Stimulated activated CD8-positive, alpha-beta memory T cell treated with anti-CD3 and anti-CD28 coated beads, Interleukin-12 subunit alpha, Interleukin-12 subunit beta, amount 100 ng/mL, for 4 hours (primary cell): ENCODE data around the gene BIRC7.
"Not testable (repeated sequence)": the region's sequence is repeated elsewhere in the genome, so short reads cannot be mapped to it uniquely, and the experiment has no call there.

ENCODE experiments used
- DNase-seq: peaks from one replicate; pipeline ENCODE4 v3.0.0-alpha.2; 2020; ENCODE audit warnings: low read depth

BIRC7 gene

DNA sequence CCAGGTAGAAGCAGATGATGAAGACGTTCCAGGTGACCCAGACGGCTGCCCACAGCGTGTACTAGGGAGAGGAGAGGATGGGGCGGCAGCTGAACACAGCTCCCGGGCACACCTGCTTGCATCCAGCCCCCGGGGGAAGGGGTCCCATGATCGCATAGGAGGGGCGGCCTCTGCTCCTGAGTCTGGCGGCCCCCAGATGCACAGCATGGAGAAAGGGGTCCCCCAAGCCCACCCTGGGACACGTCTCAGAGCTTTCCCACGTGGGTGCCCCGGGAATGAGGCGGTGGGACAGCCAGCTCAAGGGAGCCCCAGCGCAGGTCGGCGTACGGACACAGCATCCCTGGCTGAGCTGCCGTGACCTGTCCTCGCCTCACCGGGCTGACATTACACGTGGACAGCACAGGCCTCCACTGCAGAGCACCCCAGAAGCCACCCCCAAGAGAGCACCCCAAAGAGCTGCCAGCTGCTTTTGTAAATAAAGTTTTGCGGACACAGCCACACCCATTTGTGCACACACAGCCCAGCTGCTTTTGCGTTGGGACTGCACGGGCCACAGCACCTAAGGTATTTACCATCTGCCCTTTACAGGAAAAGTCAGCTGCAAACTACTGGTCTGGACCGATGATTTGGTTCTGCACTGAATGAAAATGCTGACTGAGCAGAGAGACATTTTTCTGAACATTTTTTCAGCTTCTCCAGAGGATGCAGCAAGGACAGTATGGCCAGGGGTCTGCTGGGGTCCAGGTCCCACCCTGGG lies 13.3 kb downstream of the BIRC7 start:
- no peak for DNase-seq

DNA sequence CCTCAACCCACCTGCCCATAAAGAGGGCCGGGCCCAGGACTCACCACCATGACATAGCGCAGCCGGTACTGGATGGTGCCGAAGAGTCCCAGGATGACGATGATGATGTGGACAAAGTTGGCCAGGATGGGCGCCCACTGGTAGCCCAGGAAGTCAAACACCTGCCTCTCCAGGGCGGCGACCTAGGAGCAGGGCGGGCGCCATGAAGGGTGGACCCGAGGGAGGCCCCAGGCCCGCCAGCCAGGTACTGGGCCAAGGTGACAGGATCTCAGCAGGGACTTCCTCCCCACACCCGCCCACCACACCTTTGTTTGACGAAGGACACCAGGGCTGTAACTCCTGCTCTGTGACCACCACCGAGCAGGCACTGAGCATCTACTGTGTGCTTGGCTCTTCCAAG lies 14.2 kb downstream of the BIRC7 start:
- no peak for DNase-seq

DNA sequence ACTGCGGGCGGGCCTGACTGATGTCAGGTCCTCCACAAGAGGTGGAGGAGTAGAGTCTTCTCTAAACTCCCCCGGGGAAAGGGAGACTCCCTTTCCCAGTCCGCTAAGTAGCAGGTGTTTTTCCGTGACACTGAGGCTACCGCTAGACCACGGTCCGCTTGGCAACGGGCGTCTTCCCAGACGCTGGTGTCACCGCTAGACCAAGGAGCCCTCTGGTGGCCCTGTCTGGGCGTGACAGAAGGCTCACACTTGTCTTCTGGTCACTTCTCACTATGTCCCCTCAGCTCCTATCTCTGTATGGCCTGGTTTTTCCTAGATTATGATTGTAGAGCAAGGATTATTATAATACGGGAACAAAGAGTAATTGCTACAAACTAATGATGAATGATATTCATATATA lies 15.6 kb downstream of the BIRC7 start:
- DNase-seq = not testable (repeated sequence)

DNA sequence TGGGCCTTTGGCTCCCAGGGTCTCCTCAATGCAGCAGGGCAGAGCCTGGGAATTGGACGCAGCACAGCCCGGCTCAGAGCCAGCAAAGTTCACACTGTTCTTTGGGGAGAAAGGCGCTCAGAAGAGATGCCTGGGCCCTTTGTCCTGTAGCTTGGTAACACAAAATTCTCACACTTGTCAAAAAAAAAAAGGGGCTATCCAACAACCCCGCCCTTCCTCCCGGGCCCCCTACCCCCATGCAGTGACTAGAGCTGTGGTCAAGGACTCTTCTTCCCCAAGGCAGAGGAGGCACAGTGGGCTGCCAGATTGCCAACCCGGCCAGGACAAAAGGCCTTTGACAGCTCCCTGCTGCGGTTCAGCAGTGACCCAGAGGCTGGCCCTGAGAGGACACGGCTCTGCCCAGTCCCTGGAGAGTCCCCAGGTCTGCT lies 16.6 kb downstream of the BIRC7 start:
- no peak for DNase-seq

DNA sequence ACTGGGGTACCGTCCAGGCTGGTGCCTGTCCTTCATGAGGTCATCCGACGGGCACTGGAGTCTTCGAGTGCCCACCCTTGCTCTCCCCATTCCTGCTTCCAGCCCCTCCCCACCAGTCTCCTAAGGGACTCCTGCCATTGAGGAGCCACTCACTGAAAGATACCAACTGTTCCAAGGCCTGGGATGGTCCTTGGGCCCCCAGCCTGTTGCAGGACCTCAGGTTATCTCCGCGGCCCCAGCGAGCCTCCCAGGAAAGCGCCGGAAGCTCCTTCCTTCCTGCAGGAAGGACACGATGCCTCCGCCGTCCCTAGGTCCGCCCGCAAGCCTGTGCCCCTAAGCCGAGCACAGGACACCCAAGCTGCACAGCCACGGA lies 17.3 kb downstream of the BIRC7 start:
- no peak for DNase-seq

DNA sequence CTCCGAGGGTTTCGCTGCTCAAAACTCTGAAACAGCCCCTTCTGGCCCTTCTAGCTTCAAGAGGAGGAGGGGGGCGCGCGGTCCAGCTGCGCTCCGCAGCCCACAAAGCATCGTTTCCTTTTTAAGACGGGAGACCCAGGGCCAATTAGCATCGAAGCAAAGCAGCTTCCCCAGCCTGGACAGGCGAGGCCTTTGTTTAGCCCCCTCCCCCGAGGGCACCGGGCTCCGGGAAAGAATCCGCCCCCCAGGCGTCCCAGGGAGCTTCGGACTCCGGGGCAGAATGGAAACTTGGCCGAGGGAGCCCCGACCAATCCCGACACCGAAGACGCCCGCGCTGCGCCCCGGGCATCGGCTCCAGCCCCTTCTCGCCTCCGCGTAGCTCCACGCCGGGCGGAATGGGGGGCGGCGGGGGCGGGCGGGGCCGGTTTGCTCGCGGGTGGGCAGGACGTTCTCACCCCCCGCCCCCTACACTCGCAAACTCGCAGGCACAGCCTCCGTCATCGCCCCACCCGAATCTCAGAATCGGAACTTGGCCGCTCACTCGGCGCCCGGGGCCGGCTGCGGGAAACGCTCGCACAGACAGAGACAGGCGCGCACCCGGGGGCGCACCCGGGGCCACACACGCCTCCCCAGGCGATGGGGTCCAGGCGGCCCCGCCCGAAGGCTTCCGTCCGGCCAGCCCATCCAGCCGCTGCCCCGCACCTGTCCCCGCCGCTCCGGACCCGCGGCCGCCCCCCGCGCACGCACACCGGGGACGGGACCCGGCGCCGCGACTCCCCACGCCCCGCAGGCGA lies 17.9 kb downstream of the BIRC7 start:
- no peak for DNase-seq

DNA sequence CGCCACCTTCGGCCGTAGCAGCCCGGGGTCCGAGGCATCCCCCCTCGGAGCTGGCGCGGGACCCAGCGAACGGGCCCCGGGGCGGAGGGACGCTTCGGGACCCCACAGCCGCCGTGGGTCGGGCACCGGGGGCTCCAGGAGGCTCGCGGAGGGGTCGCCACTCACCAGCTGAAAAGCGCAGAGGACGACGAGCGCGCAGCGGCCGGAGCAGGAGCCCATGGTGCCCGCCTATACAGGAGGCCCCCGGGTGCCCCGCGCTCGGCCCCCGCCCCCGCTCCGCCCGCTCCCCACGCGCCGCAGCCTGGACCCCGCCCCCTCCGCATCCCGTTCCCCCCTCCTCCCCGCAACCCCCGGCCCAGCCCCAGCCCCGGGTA lies 18.5 kb downstream of the BIRC7 start, which contains the start of gene NKAIN4:
TSS of gene NKAIN4 (minus strand) at position 232 of the 374 bp plus-strand sequence. CDS start at position 219, 13 bp downstream.
- DNase-seq = no peak

DNA sequence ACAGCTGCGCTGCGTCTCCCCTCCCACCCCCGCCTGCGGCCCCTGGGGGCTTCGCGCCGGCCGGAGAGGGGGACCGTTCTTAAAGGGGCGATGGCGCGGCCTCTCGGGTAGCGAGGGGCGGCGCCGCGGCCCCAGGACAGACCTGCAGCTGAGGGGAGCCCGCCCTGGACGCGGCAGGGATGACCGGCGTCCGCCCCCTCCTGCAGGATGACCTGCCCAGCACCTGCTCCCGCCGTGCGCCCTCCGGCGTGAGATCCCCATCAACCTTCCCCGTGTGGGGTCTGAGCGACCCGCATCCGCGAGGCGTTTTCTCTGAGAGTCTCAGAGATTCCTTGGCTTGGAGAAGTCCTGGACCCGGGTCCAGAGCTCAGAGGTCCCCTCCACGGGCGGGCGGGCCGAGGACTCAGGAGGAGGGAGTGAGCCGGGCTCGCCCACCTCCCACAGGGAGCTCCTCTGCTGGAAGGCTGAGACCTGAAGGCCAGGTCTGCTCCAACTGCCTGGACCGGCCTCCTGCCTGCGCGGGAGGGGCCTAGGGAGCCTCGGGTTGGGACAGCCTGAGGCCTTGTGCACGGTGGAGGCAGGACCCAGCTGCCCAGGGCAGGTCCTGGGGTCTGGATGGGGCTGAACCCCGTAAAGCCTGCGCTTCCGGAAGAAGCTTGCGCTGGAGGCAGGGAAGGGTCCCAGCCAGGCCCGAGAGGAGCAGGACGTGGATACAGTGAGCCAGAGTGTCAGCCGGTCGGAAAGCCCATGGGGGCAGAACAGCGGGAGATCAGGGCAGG lies 19.1 kb downstream of the BIRC7 start:
- DNase-seq = no peak

DNA sequence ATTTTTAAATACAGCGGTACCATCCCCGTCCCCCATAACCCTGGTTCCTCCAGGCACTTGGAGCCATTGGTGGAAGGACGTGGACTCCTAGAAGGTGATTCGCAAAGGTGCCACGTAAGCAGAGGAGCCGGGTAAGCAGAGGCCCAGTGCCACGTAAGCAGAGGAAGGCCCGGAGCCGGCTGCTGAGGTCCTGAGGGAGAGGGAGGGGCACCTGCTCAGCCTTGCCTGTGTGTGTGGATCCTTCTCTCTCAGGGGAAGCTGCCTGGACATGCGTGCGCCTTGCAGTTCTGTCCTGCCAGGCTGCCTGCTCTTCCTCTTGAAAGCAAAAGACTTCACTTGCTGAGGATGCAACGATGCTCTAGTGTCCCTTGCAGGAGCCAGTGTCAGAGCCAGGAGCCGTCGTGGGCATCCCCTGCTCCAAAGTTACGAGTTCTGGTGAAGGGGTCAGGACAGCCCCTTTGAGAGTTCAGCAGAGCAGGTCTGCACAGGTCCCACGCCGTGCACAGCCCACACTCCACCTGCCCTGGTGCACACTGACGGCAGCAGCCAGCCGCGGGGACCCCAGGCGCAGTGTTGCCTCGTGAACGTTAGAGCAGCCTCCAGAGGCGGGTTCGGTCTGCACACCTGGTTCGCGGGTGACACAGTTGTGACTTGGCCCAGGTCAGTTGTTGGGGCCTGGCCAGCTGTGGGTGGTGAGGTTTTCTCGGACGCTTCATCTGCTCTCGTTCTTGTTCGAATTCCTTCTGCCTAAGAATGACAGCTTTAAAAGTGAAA lies 20.4 kb downstream of the BIRC7 start:
- DNase-seq = no peak

DNA sequence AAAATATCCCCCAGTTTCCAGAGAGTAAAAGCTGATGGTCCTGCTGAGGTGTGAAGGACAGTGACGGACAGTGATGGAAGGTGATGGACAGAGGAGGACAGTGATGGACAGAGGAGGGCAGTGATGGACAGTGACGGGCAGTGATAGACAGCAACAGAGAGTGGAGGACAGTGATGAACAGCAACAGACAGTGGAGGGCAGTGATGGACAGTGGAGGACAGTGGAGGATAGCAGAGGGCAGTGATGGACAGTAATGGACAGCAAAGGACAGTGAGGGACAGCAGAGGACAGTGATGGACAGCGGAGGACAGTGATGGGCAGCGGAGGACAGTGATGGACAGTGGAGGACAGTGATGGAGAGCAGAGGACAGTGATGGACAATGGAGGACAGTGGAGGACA lies 21.2 kb downstream of the BIRC7 start:
- DNase-seq = no peak

DNA sequence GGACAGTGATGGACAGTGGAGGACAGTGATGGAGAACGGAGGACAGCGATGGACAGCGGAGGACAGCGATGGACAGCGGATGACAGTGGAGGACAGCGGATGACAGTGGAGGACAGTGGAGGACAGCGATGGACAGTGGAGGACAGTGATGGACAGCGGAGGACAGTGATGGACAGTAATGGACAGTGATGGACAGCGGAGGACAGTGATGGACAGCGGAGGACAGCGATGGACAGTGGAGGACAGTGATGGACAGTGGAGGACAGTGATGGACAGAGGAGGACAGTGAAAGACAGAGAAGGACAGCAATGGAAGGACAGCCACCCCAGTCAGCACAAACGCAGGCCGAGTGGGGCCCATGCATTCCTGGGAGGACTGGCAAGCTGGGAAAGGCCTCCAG lies 21.9 kb downstream of the BIRC7 start:
- no peak for DNase-seq

DNA sequence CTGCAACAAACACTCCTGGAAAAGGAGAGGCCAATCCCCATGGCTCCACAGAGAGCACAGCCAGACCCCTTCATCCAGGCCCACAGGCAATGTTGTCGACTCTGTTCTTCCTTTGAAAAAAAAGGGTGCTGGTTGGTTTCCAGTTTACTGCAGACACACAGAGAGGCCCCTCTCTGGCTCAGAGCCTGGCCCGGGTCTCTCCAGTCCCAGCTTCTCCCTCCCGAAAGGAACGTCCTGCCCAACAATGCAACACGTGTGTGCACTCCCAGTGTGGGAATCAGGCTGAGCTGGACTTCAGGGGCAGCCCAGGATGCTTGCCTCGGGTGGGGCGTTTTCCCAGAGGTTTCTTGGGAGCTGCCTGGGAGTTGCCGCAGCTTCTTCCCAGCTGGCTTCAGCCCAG lies 23.1 kb downstream of the BIRC7 start:
- no peak for DNase-seq

DNA sequence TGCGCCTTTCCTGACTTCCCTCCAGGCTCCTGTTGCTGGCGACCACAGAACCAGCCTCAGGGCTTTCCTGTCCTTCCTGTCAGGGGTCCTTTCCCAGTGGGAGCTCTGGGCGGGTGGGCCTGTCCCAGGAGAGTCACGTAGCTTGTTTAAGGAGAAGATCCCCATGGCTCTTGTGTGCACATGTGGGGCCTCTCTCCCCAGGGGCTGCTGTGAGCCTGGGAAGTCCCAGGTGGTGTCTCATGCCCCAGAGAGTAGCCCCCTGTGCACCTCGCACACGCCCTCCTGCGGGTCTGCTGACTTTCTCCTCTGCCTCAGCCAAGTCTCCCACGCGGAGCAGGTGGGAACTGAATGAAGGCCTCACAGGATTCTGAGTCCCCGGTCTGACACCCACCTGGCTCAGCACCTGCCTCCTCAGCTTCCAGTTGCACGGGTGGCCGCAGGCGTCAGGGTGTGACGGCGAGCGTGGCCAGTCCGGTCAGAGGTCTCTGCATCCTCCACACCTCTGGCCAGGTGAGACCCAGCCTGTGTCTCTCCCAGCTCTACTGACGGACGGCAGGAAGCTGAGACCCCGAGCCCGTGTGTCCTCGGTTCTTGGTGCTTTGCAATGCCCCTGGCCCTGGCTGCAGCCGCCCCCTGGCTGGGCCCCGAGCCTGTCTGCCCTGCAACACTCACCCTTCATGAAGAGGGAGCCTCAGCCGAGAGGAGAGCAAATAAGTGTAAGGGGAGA lies 24.2 kb downstream of the BIRC7 start:
- DNase-seq = no peak

DNA sequence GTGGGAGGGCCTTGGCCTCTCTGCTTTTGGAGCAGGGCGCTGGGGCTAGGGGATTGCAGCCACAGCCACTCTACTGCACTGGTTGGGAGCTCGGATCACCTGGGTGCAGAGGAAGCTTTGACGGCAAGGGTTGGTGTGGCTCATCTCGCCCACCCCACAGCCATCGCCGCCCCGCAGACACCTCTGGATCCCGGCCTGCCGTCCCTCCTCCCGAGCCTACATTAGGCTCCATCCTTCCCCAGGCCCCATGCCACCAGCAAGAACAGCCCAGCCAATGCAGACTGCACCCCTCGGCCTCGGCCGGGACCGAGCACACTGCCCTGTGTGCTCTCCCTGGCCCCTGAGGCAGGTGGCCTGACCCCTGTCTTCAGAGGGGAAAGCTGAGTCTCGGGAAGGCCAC lies 24.8 kb downstream of the BIRC7 start:
- DNase-seq = no peak

DNA sequence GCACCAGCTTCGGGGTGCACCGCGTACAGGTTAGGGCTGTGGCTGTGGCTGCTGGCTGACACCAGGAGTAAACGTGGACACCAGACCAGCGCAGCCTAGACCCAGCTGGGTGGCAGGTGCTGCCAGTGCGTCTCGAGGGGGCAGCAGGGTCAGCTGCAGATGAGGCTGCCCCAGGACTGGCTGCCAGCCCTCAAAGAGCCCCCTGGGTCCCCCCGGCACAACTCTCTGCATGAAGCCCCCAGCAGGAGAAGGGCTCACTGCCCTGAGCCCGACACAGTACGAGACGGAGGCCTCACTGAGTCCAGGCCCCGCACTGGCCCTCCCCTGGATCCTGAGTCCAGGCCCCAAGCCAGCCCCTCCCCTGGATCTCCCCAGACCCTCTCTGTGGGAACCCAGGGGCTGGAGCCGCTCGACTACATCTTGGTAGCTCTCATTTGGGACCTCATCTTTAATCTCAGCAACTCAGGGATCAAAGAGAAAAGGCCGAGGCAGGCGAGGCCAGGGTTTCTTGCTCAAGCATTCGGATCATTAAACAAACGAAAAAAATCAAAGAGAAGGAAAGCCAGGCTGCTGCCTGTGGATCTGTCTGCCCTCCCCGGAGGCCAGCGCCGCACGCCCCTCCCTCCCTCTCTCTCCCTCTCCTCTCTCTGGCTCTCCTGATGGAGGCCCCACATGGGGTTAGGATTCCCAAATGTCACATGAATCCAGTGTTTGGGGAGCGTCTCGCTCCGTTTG lies 25.5 kb downstream of the BIRC7 start:
- no peak for DNase-seq

DNA sequence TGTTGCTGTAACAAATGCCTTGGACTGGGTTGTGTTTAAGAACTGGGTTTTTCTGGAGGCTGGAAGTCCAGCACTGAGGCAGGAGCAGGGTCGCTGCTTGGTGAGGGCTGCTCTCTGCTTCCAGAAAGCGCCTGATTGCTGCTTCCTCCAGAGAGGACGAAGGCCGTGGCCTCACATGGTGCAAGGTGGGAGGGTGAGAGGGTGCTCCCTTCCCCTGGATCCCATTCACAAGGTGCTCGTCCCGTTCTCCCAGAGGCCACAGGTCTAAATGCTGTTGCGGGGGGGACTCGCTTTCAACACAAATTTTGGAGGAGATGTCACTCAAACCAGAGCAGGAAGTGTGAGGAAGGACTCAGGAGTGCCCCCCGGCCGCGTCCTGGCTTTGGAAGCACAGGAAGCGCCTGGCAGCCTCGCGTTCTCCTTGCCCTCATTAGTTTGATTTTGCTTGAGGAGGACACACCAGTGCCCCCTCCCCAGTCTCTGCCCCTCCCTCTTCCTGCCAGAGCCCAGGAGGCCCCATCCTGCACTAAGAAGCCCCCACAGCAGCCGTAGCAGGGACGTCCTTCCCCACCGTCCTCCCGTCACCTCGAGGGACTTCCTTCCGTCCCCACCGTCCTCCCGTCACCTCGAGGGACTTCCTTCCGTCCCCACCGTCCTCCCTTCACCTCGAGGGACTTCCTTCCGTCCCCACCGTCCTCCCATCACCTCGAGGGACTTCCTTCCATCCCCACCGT lies 26.3 kb downstream of the BIRC7 start:
- DNase-seq = no peak

DNA sequence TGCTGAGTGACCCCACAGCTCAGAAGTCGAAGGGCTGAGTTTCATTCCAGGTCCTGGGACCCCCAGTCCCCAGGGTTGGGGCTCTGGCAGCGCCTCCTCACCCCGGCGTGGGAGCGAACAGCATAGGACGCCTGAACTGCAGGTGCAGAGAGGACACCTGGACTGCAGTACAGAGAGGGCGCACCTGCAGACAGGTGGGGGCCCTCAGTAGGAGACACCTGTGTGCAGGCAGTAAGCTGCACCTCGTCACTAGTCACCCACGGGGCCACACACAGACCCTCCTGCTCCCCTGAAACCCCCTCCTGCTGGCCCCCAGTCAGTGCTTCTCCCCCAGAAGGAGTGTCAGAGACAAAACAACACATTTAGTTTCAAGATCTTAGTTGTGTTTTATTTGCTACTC lies 27.1 kb downstream of the BIRC7 start:
- no peak for DNase-seq

DNA sequence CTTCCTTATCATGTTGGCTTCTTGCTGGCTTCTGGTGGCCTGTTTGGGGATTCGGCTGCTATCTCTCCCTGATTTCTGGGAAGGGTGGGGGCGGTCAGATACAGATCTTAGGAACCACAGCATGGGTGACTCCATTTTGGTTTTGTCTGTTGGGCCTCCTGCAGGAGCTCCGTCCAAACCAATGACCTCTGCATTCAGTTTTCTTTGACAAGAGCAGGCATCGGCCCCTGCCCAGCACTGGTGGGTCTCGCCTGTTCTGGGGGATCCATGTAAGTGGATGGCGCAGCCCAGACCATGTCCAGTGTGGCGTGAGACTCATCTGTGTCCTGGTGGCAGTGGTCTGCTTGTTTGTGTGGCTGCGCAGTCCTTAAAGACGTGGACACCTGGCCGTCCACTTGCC lies 28.3 kb downstream of the BIRC7 start:
- no peak for DNase-seq

DNA sequence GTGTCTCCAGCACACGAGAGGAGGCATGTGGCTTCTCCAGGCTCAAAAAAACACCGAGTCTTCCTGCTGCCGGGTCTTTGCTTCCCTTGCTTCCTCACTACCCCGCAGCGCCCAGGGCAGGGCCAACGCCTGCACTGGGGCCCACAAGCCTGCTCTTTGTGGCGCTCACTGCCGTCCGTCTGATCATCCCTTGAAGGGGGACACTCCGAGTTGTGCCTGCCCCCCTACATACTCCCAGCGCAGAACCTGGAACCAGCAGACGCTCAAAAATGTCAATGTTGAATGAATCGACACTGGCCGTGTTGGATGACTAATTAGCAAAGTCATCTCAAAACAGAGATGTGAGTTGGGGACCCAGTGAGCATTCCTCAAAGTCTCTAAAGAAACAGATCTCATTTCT lies 28.8 kb downstream of the BIRC7 start:
- no peak for DNase-seq
